NCI-H1930 (cell line): Measurements from ENCODE around the gene PPIP5K2.
"Not testable (repeated sequence)": the region's sequence is repeated elsewhere in the genome, so short reads cannot be mapped to it uniquely, and the experiment has no call there.

Experiments
- DNase-seq, 2 experiments: peaks; one replicate each; lab custom pipeline; 2025; lab: John Stamatoyannopoulos, UW

Gene PPIP5K2

GRCh38 chr5:103119765-103120606 lies at the start of gene PPIP5K2, which contains the start of gene GIN1:
PPIP5K2 (plus strand) TSS chr5:103120301; CDS start chr5:103129590, 9,289 bp downstream.
GIN1 (minus strand) TSS chr5:103120138; CDS start chr5:103108707, 11,431 bp downstream.
- DNase-seq = peak; percentile 85 to 86

GRCh38 chr5:103073500-103073899 lies 46.6 kb upstream of the PPIP5K2 start:
- DNase-seq = not testable (repeated sequence)

DNA sequence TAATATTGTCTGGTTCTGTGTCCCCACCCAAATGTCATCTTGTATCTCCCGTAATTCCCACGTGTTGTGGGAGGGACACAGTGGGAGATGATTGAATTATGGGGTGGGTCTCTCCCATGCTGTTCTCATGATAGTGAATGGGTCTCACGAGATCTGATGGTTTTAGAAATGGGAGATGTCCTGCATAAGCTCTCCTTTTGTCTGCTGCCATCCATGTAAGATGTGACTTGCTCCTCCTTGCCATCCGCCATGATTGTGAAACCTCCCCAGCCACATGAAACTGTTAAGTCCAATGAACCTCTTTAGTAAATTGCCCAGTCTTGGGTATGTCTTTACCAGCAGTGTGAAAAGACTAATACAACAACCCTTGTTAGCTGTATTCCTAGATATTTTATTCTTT lies 44.7 kb upstream of the PPIP5K2 start:
- no peak for DNase-seq

- no peak for DNase-seq
Observed at GRCh38 chr5:103079796-103080195, 40.3 kb upstream of the PPIP5K2 start.

GRCh38 chr5:103086547-103086946 lies 33.6 kb upstream of the PPIP5K2 start:
- DNase-seq = no peak

DNA sequence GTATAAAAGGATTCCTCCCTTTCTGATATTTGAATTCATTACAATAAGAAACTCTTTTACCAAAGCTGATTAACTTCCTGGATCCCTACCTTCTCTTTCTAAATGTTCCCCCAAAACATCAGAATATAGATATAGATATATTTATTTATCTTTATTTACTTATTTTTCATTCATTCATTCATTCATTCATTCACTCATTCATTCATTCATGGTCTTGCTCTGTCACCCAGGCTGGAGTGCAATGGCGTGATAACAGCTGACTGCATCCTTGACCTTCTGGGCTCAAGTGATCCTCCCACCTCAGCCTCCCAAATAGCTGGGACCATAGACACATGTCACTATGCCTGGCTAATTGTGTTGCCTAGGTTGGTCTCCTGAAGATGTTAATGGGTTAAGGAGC lies 30.8 kb upstream of the PPIP5K2 start:
- DNase-seq = no peak

DNA sequence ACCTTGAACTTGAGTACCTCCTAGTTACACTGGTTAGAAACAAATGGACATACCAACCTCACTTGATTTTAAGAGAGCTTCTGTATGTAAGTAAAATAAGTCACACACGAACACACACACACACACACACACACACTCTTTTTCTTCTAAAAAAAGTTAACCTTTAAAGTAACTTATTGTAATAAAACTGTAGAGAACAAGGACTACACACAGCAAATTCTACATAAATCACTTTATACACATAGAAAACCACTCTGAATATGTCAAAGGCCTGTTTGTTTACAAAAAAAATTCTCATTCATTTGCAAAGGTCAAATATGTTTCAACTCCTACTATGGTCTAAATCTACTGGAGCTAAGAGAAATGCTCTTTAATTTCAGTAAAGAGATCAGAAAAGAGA lies 29.3 kb upstream of the PPIP5K2 start:
- no peak for DNase-seq

DNA sequence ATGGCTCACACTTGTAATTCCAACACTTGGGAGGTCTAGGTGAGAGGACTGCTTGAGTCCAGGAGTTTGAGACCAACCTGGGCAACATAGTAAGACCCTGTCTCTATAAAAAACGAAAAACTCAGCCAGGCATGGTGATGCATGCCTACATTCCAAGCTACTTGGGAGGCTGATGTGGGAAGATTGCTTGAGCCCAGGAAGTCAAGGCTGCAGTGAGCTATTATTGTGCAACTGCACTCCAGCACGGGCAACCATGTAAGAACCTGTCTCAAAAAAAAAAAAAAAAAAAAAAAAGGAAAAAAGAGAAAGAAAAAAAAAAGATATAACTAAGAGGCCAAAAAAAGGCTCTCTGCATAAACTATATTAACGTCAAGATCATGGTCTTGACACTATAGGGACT lies 27.4 kb upstream of the PPIP5K2 start:
- DNase-seq = no peak

DNA sequence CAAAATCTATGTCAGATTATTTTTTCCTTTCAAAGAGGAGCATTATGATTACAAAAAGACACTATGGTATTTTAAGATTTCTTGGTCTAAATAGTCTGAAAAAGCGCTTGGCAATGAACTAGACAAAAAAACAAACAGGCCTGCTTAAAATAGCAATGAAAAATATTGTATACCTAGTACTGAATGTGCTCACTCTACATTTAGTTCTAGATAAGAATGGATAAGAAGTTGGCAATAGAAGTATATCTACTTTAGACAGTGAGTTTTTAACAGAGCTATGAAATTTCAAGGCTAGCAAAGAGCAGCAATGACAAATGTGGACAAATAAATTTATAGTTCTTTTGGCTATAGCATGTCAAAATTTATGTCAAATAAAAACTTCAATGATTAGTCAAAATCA lies 26.4 kb upstream of the PPIP5K2 start:
- no peak for DNase-seq

DNA sequence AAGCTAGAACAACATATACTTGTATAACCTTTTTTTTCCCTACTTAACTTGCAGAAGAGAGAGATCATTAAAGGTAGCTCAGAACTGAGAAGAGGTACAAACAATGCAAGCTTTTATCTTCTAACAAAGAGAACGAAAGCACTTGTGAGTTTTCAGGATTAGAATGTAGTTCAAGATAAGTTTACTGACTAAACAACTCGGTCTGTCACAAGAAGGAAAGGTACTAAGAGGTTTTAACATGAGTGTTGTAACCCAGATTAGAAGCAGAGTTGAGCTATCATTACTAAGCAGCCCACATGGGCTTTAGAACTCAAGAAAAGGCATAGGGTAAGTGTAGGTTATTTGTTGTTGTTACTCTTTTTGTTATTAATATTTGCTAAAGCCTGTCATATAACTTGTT lies 25.4 kb upstream of the PPIP5K2 start:
- DNase-seq = no peak

- no peak for DNase-seq
Observed at GRCh38 chr5:103098993-103099392, 21.1 kb upstream of the PPIP5K2 start.

- DNase-seq = no peak
Observed at GRCh38 chr5:103101079-103101750, 18.9 kb upstream of the PPIP5K2 start.

- DNase-seq = no peak
Observed at GRCh38 chr5:103102234-103102633, 17.9 kb upstream of the PPIP5K2 start.

DNA sequence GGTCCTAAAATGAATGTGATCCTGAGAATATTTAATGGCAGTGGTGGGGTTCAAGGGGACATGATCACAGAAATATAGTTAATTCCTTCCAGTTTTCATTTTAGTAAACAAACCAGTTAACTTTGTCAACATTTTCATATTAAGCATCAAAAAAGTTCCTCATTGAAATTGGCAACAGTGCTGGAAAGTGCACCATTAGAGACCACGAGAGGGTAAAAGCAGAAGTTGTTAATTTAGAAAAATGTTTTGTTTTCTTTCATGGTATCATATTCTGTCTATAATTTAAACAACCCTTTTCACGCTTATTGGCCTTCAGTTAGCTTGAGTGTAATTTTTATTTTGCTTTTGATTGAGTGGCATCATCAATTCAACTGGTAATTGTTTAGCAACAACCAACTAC lies 12.0 kb upstream of the PPIP5K2 start:
- DNase-seq = no peak

- DNase-seq = no peak
Observed at GRCh38 chr5:103109277-103109676, 10.8 kb upstream of the PPIP5K2 start.

GRCh38 chr5:103110403-103110802 lies 9.7 kb upstream of the PPIP5K2 start:
- DNase-seq = no peak

- DNase-seq = no peak
Observed at GRCh38 chr5:103111468-103111867, 8.6 kb upstream of the PPIP5K2 start.

DNA sequence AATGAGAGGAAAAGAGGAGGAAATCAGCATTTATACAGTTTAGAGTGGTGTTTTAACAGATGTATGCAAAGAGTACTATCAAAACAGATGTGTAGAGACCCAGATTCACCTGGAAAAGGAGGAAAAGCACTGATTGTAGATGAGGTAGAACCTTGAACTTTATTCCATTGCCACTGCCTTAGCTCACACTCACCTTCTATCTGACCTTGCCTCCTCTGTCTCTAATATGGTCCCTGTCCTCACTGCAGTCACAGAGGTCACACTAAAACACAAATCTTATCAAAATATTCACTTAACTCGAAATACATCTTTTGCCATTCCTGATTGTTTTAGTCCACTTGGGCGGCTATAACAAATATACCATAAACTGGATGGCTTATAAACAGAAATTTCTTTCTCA lies 7.2 kb upstream of the PPIP5K2 start:
- no peak for DNase-seq

DNA sequence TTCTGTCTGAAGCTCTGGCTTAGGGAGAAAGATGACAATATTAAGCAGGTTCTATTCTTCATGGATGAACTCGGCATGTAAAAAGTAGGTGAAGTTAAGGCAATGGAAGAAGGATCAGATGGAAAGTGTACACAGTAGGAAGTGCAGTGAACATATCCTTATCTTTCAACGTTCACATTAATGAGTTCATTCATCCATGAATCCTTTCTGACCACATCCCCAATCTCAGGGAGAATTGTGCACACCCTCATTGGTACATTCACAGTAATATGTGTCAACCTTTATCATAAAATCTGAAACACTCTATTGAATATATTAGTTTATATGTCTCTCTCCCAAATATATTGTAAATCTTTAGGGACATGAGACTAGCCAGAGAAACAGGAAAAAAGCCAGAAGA lies 5.7 kb upstream of the PPIP5K2 start:
- DNase-seq = no peak

DNA sequence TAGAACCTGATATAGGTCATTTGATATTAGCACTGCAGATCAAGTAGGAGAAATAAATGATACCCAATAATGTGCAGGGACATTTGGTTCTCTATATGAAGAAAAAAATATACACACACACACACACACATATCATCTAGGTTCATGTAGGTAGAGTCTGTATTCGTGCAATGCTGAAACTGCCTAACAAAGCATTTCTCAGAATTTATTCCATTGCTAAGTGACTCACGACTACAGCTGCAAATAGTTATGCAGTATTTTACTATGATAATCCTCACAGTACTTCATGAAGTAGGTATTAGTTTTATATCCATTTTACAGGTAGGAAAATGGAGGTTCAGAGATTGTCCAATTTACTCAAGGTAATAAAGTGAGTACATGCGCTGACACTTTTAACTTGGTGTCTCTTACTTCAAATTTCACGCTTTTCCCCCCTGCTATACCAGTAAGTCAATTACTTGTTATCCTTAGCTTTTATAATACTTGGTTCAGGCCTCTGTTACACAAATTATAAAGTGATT lies 2.6 kb upstream of the PPIP5K2 start:
- DNase-seq = no peak

DNA sequence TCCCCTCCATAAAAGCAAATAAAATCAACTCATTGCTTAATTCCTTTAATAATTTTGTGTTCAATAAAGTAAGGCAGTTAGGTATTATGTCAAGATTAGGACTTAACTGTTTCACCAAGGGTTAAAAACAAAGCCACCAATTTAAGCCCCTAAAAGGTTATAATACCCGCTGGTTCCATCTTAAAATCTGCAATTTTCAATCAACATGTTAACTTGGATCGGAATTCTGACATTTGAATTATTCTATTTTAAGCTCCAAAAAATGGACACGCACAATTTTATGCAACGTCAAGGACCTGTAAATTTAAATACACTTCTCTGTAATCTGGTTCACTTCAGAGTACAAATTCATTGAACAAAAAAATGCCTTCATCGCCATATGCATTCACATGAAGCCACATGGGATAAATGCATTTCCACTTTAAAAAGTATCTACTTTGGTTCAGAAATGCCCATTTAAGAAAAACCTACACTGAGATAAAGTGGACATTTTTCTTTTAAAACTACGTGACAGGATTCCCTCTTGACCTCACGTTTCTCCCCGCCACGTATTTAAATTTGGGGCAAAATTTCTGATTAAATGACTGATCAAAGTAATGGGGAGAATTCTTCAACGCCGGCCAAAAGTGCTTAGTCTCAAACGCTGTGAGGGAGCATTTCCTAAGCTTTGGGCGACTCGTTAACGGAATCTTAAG lies 884 bp upstream of the PPIP5K2 start:
- no peak for DNase-seq

DNA sequence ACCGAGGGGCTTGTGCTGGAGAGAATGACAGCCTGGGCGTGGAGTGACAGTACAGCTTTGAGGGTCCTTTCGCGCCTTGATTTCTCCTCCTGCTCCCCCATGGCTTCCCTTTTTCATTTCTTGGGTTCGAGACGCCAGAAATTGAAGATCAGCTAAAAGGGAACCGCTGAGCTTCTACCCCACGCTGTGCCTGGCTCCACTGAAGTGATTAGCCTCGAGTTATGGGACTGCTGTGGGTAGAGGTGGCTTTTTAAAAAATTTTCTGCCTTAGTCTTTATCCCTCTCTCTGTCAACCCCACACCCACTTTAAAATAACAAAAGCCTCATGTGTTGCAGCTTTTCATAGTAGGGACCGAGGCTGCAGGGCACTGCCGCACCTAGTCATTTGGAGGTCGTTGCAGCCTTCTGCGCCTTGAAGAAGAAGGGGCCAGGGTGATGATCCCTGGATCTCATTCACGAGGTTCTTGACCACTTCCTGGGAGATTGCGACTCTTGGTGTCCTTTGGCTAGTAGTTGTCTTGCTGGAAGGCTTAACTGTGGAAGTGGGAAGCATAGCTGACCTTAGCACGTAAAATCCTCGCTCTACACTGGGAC lies 603 bp downstream of the PPIP5K2 start:
- DNase-seq = no peak
